ENCODE data around the gene NDST3.

- TF ChIP-seq, protein P1, sequence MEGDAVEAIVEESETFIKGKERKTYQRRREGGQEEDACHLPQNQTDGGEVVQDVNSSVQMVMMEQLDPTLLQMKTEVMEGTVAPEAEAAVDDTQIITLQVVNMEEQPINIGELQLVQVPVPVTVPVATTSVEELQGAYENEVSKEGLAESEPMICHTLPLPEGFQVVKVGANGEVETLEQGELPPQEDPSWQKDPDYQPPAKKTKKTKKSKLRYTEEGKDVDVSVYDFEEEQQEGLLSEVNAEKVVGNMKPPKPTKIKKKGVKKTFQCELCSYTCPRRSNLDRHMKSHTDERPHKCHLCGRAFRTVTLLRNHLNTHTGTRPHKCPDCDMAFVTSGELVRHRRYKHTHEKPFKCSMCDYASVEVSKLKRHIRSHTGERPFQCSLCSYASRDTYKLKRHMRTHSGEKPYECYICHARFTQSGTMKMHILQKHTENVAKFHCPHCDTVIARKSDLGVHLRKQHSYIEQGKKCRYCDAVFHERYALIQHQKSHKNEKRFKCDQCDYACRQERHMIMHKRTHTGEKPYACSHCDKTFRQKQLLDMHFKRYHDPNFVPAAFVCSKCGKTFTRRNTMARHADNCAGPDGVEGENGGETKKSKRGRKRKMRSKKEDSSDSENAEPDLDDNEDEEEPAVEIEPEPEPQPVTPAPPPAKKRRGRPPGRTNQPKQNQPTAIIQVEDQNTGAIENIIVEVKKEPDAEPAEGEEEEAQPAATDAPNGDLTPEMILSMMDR (IDR thresholded peaks at IDR 0.05; ENCODE audit: low read depth, low read length, poor library complexity, severe bottlenecking) = no peak
- TF ChIP-seq EZH2phosphoT487 (IDR thresholded peaks at IDR 0.05; ENCODE audit: borderline replicate concordance, low read length) = no peak
Observed at GRCh38 chr4:118284169-118284568, 249.9 kb downstream of the NDST3 start.
